HG02870 (cell line): ENCODE measurements around the gene TOMM20.
A peak's percentile ranks its signal among the peaks of the same experiment; 100 is the strongest.
"Not testable (repeated sequence)": the region's sequence is repeated elsewhere in the genome, so short reads cannot be mapped to it uniquely, and the experiment has no call there.

ENCODE experiments used
- ATAC-seq: cut with Tn5 transposase; IDR thresholded peaks from one replicate; pipeline ENCODE4 v1.9.1; 2021; ENCODE audit warnings: mild to moderate bottlenecking, moderate library complexity; ENCODE audit not compliant: unreplicated experiment

Gene TOMM20

GRCh38 chr1:235105051-235106043 lies 23.3 kb downstream of the TOMM20 start:
- ATAC-seq = peak; percentile 87

- no peak for ATAC-seq
These were observed 25.6 kb downstream of the TOMM20 start for GRCh38 chr1:235102993-235103411.

GRCh38 chr1:235102259-235102582 lies 26.4 kb downstream of the TOMM20 start:
- no peak for ATAC-seq

GRCh38 chr1:235101558-235102258 lies 26.9 kb downstream of the TOMM20 start:
- ATAC-seq = no peak

GRCh38 chr1:235100194-235100772 lies 28.4 kb downstream of the TOMM20 start:
- peak; percentile 41 for ATAC-seq

GRCh38 chr1:235098991-235099390 lies 29.6 kb downstream of the TOMM20 start:
- no peak for ATAC-seq

GRCh38 chr1:235098547-235098946 lies 30.1 kb downstream of the TOMM20 start:
- ATAC-seq = no peak

GRCh38 chr1:235097501-235097900 lies 31.1 kb downstream of the TOMM20 start:
- not testable (repeated sequence) for ATAC-seq

GRCh38 chr1:235095938-235096562 lies 32.6 kb downstream of the TOMM20 start:
- no peak for ATAC-seq

- no peak for ATAC-seq
These were observed 34.7 kb downstream of the TOMM20 start for GRCh38 chr1:235093696-235094592.

- no peak for ATAC-seq
These were observed 35.5 kb downstream of the TOMM20 start for GRCh38 chr1:235093013-235093695.

- ATAC-seq = not testable (repeated sequence)
These were observed 36.2 kb downstream of the TOMM20 start for GRCh38 chr1:235092415-235092814.

GRCh38 chr1:235092045-235092406 lies 36.6 kb downstream of the TOMM20 start:
- ATAC-seq = not testable (repeated sequence)

GRCh38 chr1:235091319-235092044 lies 37.2 kb downstream of the TOMM20 start:
- not testable (repeated sequence) for ATAC-seq

GRCh38 chr1:235090406-235091069 lies 38.1 kb downstream of the TOMM20 start:
- no peak for ATAC-seq

- ATAC-seq = no peak
These were observed 39.7 kb downstream of the TOMM20 start for GRCh38 chr1:235088907-235089306.

GRCh38 chr1:235088430-235088829 lies 40.2 kb downstream of the TOMM20 start:
- no peak for ATAC-seq

GRCh38 chr1:235087906-235088305 lies 40.7 kb downstream of the TOMM20 start:
- ATAC-seq = no peak
